Uterus (tissue), 4 donors: ENCODE results near the gene FNDC5. TPM values are rescaled to one million over a fixed set of nuclear protein-coding genes. Genes with fewer than 3 reads are reported as not detected.

Experiments
- DNase-seq, 2 donors: peaks; one replicate each; pipeline ENCODE4 v3.0.0-alpha.2; 2019 to 2020
- H3K27ac ChIP-seq, 2 donors: fragments of 200-600 bp; sonication (generic); 1 replicate in 1 of 2; 2 replicates in 1 of 2; pipeline ENCODE4 v1.5.1; 2016 to 2018
- H3K27me3 ChIP-seq, 2 donors: fragments of 200-600 bp; sonication (generic); one replicate each; pipeline ENCODE4 v1.5.1; 2018 to 2019; ENCODE audit warnings: control low read depth in 1 of 2
- H3K36me3 ChIP-seq, 2 donors: fragments of 200-600 bp; sonication (generic); one replicate each; pipeline ENCODE4 v1.5.1; 2019; ENCODE audit warnings: control low read depth in 1 of 2
- H3K4me1 ChIP-seq, 2 donors: fragments of 200-600 bp; sonication (generic); one replicate each; pipeline ENCODE4 v1.5.1; 2018 to 2019; ENCODE audit warnings: control low read depth in 1 of 2
- H3K4me3 ChIP-seq, 2 donors: fragments of 200-600 bp; sonication (generic); 1 replicate in 1 of 2; 2 replicates in 1 of 2; pipeline ENCODE4 v1.5.1; 2018 to 2019; ENCODE audit warnings: mild to moderate bottlenecking in 1 of 2
- H3K9me3 ChIP-seq, 2 donors: fragments of 200-600 bp; sonication (generic); one replicate each; pipeline ENCODE4 v1.5.1; 2019; ENCODE audit warnings: control low read depth in 1 of 2
- CTCF ChIP-seq, 4 experiments: fragments of 200-600 bp in 2 of 4; fragments of 450-650 bp in 2 of 4; sonication (generic) in 2 of 4; IDR thresholded peaks; one replicate each; pipeline ENCODE4 v1.5.1; 2016 to 2019; ENCODE audit warnings: antibody characterized with exemption in 4 of 4, mild to moderate bottlenecking in 2 of 4, moderate library complexity in 1 of 4
- POLR2A ChIP-seq, 2 donors: fragments of 450-650 bp; IDR thresholded peaks; one replicate each; pipeline ENCODE4 v1.6.1; 2016; ENCODE audit warnings: antibody characterized with exemption in 2 of 2, mild to moderate bottlenecking in 1 of 2, moderate library complexity in 1 of 2
- intact Hi-C: fragments of 100-400 bp; cut with DNase I; formaldehyde crosslinking; loops from one replicate; pipeline ENCODE4 v1.15.1; 2023; ENCODE audit warnings: low total_unique reads
- total RNA-seq, 4 donors: library from RNA; depleted of rRNA in 3 of 4; stranded (reverse); fragments of >200 nt in 3 of 4; gene quantifications; one replicate each; pipeline versions ENCODE4 v1.1.0 to v1.2.4, GENCODE V29; 2014 to 2023
- donor health status: DM: yes; HTN: yes; CAD: no.

FNDC5 gene
- total RNA-seq, 4 donors from 2014 or later: 1.2 to 71.1 (median 3.7) TPM; not detected in 1

GRCh38 chr1:32874860-32875752 is 4.4 kb upstream of the FNDC5 start:
- no peaks in the 10 kb centered on the region for H3K4me1 ChIP-seq
- no peaks in the 10 kb centered on the region for H3K27me3 ChIP-seq
- TF ChIP-seq CTCF (IDR thresholded peaks at IDR 0.05) (no peak), POLR2A (IDR thresholded peaks at IDR 0.05) (no peak)
- intact Hi-C loops: no loop called here
- no peak overlapping the region for H3K27ac ChIP-seq
- no peaks in the 10 kb centered on the region for H3K9me3 ChIP-seq
- no peaks in the 10 kb centered on the region for H3K36me3 ChIP-seq
- no peak for DNase-seq
- H3K4me3 ChIP-seq: no peak overlapping the region

- intact Hi-C loops: no loop called here
- no peaks in the 10 kb centered on the region for H3K4me1 ChIP-seq
- no peak overlapping the region for H3K27ac ChIP-seq
- TF ChIP-seq POLR2A (IDR thresholded peaks at IDR 0.05) (no peak), CTCF (IDR thresholded peaks at IDR 0.05) (no peak)
- no peaks in the 10 kb centered on the region for H3K36me3 ChIP-seq
- DNase-seq: no peak
- H3K4me3 ChIP-seq: no peak overlapping the region
- H3K27me3 ChIP-seq: no peaks in the 10 kb centered on the region
- H3K9me3 ChIP-seq: no peaks in the 10 kb centered on the region
These were observed 2.8 kb upstream of the FNDC5 start for GRCh38 chr1:32873484-32873883.

- intact Hi-C loops: no loop called here
- Histone ChIP-seq H3K4me1 (no peaks in the 10 kb centered on the region), H3K36me3 (no peaks in the 10 kb centered on the region), H3K9me3 (no peaks in the 10 kb centered on the region), H3K4me3 (no peak overlapping the region), H3K27me3 (no peaks in the 10 kb centered on the region), H3K27ac (peak overlapping the region in 1 of 2 donors; percentile 24)
- TF ChIP-seq CTCF (IDR thresholded peaks at IDR 0.05) (no peak), POLR2A (IDR thresholded peaks at IDR 0.05) (no peak)
- no peak for DNase-seq
These were observed 1.4 kb upstream of the FNDC5 start for GRCh38 chr1:32872192-32872460.

GRCh38 chr1:32871364-32872191 is 866 bp upstream of the FNDC5 start:
- TF ChIP-seq POLR2A (IDR thresholded peaks at IDR 0.05) (no peak), CTCF (IDR thresholded peaks at IDR 0.05) (no peak)
- H3K36me3 ChIP-seq: no peaks in the 10 kb centered on the region
- H3K9me3 ChIP-seq: no peaks in the 10 kb centered on the region
- no peak for DNase-seq
- intact Hi-C loops: no loop called here
- peak overlapping the region in 1 of 2 donors; percentile 42 for H3K27ac ChIP-seq
- peak overlapping the region in 1 of 2 donors; percentile 42 for H3K4me3 ChIP-seq
- no peaks in the 10 kb centered on the region for H3K27me3 ChIP-seq
- no peaks in the 10 kb centered on the region for H3K4me1 ChIP-seq
